HG03439 (cell line): Measurements from ENCODE around the gene RAMP1.
"Not testable (repeated sequence)": the region's sequence is repeated elsewhere in the genome, so short reads cannot be mapped to it uniquely, and the experiment has no call there.

Source experiments
- ATAC-seq: cut with Tn5 transposase; IDR thresholded peaks from one replicate; pipeline ENCODE4 v1.9.1; 2021; ENCODE audit warnings: mild to moderate bottlenecking, moderate library complexity; ENCODE audit not compliant: unreplicated experiment

RAMP1 gene

GRCh38 chr2:237859533-237860272, at the start of gene RAMP1:
Gene RAMP1, plus strand, starts transcription at chr2:237859623. Its CDS starts 53 bp downstream, at chr2:237859676.
- no peak for ATAC-seq

- ATAC-seq = no peak
Observed at GRCh38 chr2:237815637-237816036, 43.8 kb upstream of the RAMP1 start.

- no peak for ATAC-seq
Observed at GRCh38 chr2:237816531-237816930, 42.9 kb upstream of the RAMP1 start.

GRCh38 chr2:237818066-237818473, 41.4 kb upstream of the RAMP1 start:
- no peak for ATAC-seq

GRCh38 chr2:237819231-237819630, 40.2 kb upstream of the RAMP1 start:
- no peak for ATAC-seq

GRCh38 chr2:237820421-237820820, 39.0 kb upstream of the RAMP1 start:
- no peak for ATAC-seq

GRCh38 chr2:237823544-237823943, 35.9 kb upstream of the RAMP1 start:
- ATAC-seq = no peak

- ATAC-seq = no peak
Observed at GRCh38 chr2:237824085-237824484, 35.3 kb upstream of the RAMP1 start.

- no peak for ATAC-seq
Observed at GRCh38 chr2:237827421-237827987, 31.9 kb upstream of the RAMP1 start.

GRCh38 chr2:237830522-237830921, 28.9 kb upstream of the RAMP1 start:
- no peak for ATAC-seq

GRCh38 chr2:237833546-237833945, 25.9 kb upstream of the RAMP1 start:
- no peak for ATAC-seq

GRCh38 chr2:237835372-237835771, 24.1 kb upstream of the RAMP1 start:
- ATAC-seq = no peak

GRCh38 chr2:237841051-237841450, 18.4 kb upstream of the RAMP1 start:
- no peak for ATAC-seq

GRCh38 chr2:237848940-237849339, 10.5 kb upstream of the RAMP1 start:
- ATAC-seq = not testable (repeated sequence)

- ATAC-seq = no peak
Observed at GRCh38 chr2:237854295-237854694, 5.1 kb upstream of the RAMP1 start.

GRCh38 chr2:237857791-237858190, 1.6 kb upstream of the RAMP1 start:
- no peak for ATAC-seq

GRCh38 chr2:237858294-237859081, 935 bp upstream of the RAMP1 start:
- no peak for ATAC-seq

- ATAC-seq = no peak
Observed at GRCh38 chr2:237859082-237859433, 365 bp upstream of the RAMP1 start.

- ATAC-seq = no peak
Observed at GRCh38 chr2:237860273-237860935, 981 bp downstream of the RAMP1 start.

GRCh38 chr2:237861875-237862527, 2.6 kb downstream of the RAMP1 start:
- no peak for ATAC-seq

GRCh38 chr2:237862528-237862895, 3.1 kb downstream of the RAMP1 start:
- ATAC-seq = no peak
